GM19238 (cell line): ENCODE data around the gene ZNF366.
"Not testable (repeated sequence)": the region's sequence is repeated elsewhere in the genome, so short reads cannot be mapped to it uniquely, and the experiment has no call there.

Experiments
- DNase-seq: peaks from one replicate; pipeline ENCODE4 v3.0.0; 2011; ENCODE audit warnings: low spot score; ENCODE audit not compliant: insufficient read length

Gene ZNF366

DNA sequence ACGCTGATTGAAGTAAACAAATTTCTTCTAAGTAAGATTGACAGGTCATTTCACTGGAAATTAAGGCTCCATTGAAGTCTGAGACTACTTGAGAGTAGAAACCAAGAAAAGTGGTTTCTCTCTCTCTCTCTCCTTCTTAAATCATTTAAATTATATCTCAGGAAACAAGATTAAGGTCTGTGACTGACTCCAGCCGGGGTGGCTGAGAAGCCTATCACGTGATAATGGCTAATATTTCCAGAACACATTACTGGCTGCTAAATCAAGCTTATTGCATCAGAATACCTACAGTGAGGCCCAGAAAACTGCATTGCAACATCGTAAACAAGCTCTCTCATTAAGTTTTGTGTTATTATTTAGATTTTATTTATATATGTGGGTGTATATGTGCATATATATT lies 98.6 kb downstream of the ZNF366 start:
- no peak for DNase-seq

DNA sequence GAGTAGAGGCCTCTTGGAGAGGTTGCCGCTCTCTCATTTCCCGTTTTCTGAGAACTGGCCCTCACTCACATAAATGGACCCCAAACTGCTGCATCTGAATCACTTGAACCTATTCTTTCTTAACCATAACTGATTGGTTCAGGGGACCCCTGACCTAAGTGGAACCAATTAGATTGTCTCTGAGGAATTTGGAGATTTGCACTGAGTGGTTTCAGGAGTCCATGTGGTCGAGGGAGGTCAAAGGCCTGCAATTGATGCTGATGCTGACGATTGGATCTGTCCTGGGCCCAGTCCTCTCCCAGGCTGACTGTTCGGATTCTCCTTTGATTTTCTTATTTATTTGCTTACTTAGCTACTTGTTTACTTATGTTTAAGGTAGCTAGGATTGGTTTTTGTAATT lies 99.1 kb downstream of the ZNF366 start:
- DNase-seq = no peak

DNA sequence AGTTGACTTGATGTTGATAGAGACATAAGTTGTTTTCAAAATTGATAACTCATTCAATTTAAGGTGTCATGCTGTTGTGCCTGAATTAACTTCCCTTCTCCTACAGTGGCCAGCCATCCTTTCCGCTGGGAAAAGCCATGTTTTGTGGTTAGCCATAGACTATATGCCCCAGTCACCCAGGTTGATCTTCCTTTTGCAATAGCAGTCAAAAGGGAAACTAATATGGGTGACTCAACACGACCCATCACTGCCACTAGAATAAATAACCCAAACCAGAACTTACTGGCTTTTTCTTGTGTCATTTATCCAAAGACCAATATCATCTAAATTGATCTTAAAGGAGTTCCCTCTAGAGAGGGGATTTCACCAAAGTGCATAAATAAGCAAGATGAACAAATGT lies 99.7 kb downstream of the ZNF366 start:
- DNase-seq = no peak

DNA sequence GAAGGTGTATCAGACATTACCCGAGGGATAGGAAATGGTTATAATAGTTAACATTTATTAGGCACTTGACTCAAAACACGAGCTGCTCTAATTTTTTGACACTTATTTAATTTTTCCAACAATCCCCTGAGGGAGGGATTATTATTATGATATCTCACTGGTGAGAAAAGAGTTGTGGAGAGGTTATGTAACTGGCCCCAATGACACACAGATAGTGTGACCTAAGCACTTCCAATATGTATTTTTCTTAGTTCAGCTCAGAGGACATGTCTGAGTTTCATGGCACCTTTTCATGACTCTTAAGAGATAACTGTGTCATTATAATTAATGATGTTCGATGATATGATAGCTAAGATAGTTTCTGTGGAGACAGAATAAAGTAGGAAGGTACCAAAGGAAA lies 100.1 kb downstream of the ZNF366 start:
- DNase-seq = no peak

DNA sequence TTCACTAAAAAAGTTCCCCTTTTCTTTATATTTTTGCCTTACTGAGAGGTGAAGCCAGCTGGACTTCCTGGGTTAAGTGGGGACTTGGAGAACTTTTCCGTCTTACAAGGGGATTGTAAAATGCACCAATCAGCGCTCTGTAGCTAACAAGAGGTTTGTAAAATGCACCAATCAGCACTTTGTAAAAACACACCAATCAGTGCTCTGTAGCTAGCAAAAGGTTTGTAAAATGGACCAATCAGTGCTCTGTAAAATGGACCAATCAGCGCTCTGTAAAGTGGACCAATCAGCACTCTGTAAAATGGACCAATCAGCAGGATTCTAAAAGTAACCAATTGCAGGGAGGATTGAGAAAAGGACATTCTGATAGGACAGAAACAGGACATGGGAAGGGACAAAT lies 102.4 kb downstream of the ZNF366 start:
- not testable (repeated sequence) for DNase-seq

DNA sequence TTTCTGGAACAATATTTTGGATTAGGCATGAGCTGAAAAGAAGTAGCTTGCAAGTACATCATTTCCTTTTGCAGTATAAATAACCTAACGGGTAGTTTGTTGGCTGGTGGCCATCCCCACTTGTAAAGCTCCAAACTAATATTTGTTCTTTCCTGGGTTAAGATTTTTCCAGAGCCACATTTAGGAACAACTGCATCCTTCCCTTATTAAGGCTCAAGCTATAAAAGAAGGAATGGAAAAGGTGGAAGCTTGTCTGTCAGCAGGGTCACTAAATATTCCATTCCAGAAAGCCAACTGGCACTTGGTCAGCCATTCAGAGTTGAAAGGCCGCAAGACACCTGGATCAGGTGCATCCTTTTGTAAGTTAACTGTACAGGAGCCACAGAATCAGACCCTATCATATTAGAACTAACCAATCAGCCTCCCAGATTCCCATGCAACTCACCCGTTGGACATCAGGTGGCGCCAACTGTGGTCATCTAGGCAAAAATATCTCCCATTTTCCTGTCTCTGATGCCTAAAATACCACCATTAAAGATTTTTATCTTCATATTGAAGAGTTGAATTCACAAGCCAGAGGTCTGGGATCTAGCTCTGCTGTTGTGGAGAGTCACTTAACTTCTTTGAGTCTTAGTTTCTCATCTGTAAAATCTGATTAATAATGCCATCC lies 104.1 kb downstream of the ZNF366 start:
- DNase-seq = no peak

DNA sequence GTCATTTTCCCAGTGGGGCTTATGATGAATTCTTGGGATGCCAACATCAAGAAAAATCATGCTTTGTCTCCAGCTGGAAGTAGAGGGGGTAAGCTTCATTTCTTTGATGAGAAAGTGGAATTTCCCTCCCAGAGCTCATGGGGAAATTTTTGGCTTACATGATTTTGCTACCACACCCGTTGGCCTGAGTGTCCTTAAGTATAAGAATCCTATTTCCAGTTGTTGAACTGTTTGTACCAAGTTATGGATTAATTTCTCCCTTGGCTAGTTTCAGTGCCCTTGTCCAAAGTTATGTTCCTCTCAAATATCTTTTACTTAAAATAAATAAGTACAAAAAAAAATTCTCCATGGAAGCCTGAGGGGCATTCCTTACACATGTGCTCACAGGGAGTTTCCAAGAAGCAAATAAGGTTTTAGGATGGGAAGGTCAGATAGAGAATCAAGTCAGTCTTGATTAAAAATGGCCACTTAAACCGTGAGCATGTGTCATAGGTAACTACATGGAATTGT lies 104.8 kb downstream of the ZNF366 start:
- no peak for DNase-seq

DNA sequence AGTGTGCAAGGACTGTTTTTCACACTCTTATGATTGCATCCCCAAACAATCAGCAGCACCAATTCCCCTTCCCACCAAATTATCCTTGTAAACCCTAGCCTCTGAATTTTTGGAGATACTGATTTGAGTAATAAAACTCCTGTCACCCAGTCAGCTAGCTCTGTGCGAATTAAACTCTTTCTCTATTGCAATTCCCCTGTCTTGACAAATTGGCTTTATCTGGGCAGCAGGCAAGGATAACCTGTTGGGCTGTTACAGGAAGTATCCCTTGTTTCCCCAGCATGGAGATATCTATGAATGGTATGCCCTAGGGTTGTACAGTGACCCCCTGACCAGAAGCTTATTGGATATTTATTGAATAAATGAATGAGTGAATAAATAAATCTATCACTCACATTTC lies 106.3 kb downstream of the ZNF366 start:
- DNase-seq = no peak

DNA sequence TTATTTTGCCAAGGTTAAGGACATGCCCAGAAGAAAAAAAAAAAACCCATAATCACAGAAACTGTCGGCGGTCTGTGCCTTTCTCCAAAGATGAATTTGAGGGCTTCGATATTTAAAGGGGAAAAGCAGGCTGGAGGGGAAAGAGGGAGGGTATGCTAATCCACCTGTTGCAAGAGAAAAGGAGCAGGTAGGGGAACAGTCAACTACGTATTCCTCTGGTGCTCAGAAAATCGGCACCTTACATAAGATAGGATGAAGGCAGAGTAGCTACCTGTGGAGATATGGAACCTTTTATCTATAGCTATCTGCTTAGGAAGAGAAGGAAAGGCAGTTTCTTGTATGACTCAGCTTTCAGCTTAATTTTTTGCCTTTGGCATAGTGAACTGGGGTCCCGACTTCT lies 109.4 kb downstream of the ZNF366 start:
- DNase-seq = no peak

DNA sequence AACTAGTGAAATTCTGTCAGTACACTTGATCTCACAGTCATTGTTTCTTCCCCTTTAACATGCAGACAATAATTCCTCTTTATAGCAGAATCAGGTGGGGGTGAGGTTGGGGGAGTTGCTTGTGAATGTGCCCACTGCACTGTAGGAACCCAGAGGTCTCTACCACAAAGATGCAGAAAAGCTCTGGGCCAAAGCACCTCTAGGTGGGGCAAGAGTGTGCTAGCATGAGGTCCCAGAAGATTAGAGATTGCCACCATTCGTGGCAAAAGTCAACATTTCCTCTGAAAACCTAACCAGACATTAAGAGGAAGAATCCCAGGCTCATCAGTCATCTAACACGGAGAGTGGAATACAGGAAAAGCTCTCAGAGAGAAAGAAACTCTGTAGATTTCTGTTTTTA lies 112.5 kb downstream of the ZNF366 start:
- peak; percentile 16 for DNase-seq

DNA sequence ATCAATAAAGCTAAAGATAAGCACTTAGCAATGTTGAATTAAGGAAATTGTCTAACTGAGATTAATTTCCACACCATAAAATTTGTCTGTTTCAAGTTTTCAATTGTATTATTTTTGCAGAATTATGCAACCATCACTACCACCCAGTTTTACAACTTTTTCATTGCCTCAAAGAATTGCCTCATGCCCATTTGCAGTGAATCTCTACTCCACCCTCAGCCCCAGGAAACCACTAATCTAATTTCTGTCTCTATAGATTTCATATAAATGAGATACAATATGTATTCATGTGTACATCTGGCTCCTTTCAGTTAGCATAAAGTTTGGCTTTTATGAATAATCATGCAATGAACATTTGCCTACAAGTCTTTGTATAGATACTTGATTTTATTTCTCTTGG lies 114.2 kb downstream of the ZNF366 start:
- no peak for DNase-seq
